Measurements from ENCODE around the gene CCDC70. TPM values are rescaled to one million over a fixed set of nuclear protein-coding genes. Genes with fewer than 3 reads are reported as not detected.

CCDC70 gene
- polyA plus RNA-seq, 1 donor from 2014 or later = not detected

DNA sequence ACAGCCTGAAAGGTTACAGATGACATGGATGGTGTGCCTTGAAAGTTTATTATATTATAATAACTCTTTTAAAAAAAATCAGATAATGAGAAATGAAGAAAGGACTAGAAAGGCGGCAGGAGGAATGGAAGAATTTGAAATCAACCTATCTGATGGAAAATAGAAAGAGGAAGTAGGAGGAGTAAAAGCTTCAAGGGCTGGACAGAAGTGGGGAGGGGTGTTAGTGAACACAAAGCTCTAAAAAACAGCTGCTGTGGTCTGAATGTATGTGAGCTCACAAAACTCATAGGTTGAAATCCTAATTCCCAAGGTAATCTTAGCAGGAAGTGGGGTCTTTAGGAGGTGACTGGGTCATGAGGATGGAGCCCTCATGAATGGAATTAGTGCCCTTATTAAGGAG is 19.5 kb downstream of the CCDC70 start:
- Histone ChIP-seq H3K9ac (ENCODE audit: low read length) (no peak overlapping the region), H3K4me3 (ENCODE audit: low read length) (no peak overlapping the region), H3K36me3 (ENCODE audit: insufficient read depth, low read length) (no peaks in the 10 kb centered on the region), H3K79me2 (replicated peaks; ENCODE audit: insufficient read depth, low read length) (no peaks in the 10 kb centered on the region), H3K4me2 (ENCODE audit: low read length) (no peak overlapping the region), H3K27me3 (ENCODE audit: insufficient read depth, low read depth, low read length) (no peaks in the 10 kb centered on the region), H4K20me1 (ENCODE audit: insufficient read depth) (no peaks in the 10 kb centered on the region), H3K9me2 (ENCODE audit: insufficient read depth, low read length) (no peaks in the 10 kb centered on the region), H3K9me3 (ENCODE audit: low read length) (no peaks in the 10 kb centered on the region), H3F3A (ENCODE audit: insufficient read depth, low read length, poor library complexity, severe bottlenecking) (no peaks in the 10 kb centered on the region), H3K27ac (ENCODE audit: low read length) (no peak overlapping the region), H2AFZ (ENCODE audit: low read depth, low read length) (no peak overlapping the region)
- no peak for TF ChIP-seq RAD21 (conservative IDR thresholded peaks at IDR 0.05)
- TF ChIP-seq CTCF (IDR thresholded peaks at IDR 0.05; ENCODE audit: poor library complexity, severe bottlenecking) = no peak
- TF ChIP-seq SMC3 (conservative IDR thresholded peaks at IDR 0.05; ENCODE audit: poor library complexity) = no peak
- TF ChIP-seq POLR2AphosphoS5 (IDR thresholded peaks at IDR 0.05) = no peak
- no peak for TF ChIP-seq TAF1 (IDR thresholded peaks at IDR 0.05; ENCODE audit: low read depth)
- TF ChIP-seq MXI1 (conservative IDR thresholded peaks at IDR 0.05; ENCODE audit: poor library complexity, severe bottlenecking) = no peak
- TF ChIP-seq, protein P1, sequence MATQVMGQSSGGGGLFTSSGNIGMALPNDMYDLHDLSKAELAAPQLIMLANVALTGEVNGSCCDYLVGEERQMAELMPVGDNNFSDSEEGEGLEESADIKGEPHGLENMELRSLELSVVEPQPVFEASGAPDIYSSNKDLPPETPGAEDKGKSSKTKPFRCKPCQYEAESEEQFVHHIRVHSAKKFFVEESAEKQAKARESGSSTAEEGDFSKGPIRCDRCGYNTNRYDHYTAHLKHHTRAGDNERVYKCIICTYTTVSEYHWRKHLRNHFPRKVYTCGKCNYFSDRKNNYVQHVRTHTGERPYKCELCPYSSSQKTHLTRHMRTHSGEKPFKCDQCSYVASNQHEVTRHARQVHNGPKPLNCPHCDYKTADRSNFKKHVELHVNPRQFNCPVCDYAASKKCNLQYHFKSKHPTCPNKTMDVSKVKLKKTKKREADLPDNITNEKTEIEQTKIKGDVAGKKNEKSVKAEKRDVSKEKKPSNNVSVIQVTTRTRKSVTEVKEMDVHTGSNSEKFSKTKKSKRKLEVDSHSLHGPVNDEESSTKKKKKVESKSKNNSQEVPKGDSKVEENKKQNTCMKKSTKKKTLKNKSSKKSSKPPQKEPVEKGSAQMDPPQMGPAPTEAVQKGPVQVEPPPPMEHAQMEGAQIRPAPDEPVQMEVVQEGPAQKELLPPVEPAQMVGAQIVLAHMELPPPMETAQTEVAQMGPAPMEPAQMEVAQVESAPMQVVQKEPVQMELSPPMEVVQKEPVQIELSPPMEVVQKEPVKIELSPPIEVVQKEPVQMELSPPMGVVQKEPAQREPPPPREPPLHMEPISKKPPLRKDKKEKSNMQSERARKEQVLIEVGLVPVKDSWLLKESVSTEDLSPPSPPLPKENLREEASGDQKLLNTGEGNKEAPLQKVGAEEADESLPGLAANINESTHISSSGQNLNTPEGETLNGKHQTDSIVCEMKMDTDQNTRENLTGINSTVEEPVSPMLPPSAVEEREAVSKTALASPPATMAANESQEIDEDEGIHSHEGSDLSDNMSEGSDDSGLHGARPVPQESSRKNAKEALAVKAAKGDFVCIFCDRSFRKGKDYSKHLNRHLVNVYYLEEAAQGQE (IDR thresholded peaks at IDR 0.05; ENCODE audit: borderline replicate concordance) = no peak
- no peak for TF ChIP-seq EP300 (conservative IDR thresholded peaks at IDR 0.05; ENCODE audit: poor library complexity, severe bottlenecking)
- TF ChIP-seq EZH2 (IDR thresholded peaks at IDR 0.05; ENCODE audit: borderline replicate concordance, insufficient read depth, low read length, poor library complexity, severe bottlenecking) = no peak

GRCh38 chr13:51882570-51883225 is 20.9 kb downstream of the CCDC70 start:
- H4K20me1 ChIP-seq (ENCODE audit: insufficient read depth) = no peaks in the 10 kb centered on the region

More at GRCh38 chr13:51882570-51883225, 20.9 kb downstream of the CCDC70 start:
- Histone ChIP-seq H3F3A (ENCODE audit: insufficient read depth, low read length, poor library complexity, severe bottlenecking) (no peaks in the 10 kb centered on the region), H3K9me3 (ENCODE audit: low read length) (no peaks in the 10 kb centered on the region), H3K27ac (ENCODE audit: low read length) (no peak overlapping the region), H3K36me3 (ENCODE audit: insufficient read depth, low read length) (no peaks in the 10 kb centered on the region), H3K4me2 (ENCODE audit: low read length) (no peak overlapping the region), H3K4me3 (ENCODE audit: low read length) (no peak overlapping the region), H2AFZ (ENCODE audit: low read depth, low read length) (no peak overlapping the region), H3K79me2 (replicated peaks; ENCODE audit: insufficient read depth, low read length) (no peaks in the 10 kb centered on the region), H3K9ac (ENCODE audit: low read length) (no peak overlapping the region), H3K27me3 (ENCODE audit: insufficient read depth, low read depth, low read length) (no peaks in the 10 kb centered on the region), H3K9me2 (ENCODE audit: insufficient read depth, low read length) (no peaks in the 10 kb centered on the region)
- TF ChIP-seq CTCF (IDR thresholded peaks at IDR 0.05; ENCODE audit: poor library complexity, severe bottlenecking) (no peak), POLR2AphosphoS5 (IDR thresholded peaks at IDR 0.05) (no peak), SMC3 (conservative IDR thresholded peaks at IDR 0.05; ENCODE audit: poor library complexity) (no peak), TAF1 (IDR thresholded peaks at IDR 0.05; ENCODE audit: low read depth) (no peak), EZH2 (IDR thresholded peaks at IDR 0.05; ENCODE audit: borderline replicate concordance, insufficient read depth, low read length, poor library complexity, severe bottlenecking) (no peak), EP300 (conservative IDR thresholded peaks at IDR 0.05; ENCODE audit: poor library complexity, severe bottlenecking) (no peak), MXI1 (conservative IDR thresholded peaks at IDR 0.05; ENCODE audit: poor library complexity, severe bottlenecking) (no peak), RAD21 (conservative IDR thresholded peaks at IDR 0.05) (no peak)
- TF ChIP-seq, protein P1 (IDR thresholded peaks at IDR 0.05; ENCODE audit: borderline replicate concordance) = no peak

All from neural cell (in vitro differentiated cells).